Astrocyte (in vitro differentiated cells and primary cell): ENCODE results near the gene MGAM2. TPM values are rescaled to one million over a fixed set of nuclear protein-coding genes. Genes with fewer than 3 reads are reported as not detected.

Source experiments
- DNase-seq: peaks from one replicate; pipeline ENCODE4 v3.0.0-alpha.2; 2010; ENCODE audit warnings: low read depth
- FAIRE-seq: peaks from 2 replicates; lab custom pipeline; 2011; peaks lifted over from hg19 to GRCh38; lab: Jason Lieb, UNC
- H2AFZ ChIP-seq: 2 replicates; pipeline ENCODE4 v1.6.0; 2012; ENCODE audit warnings: low read depth, low read length, inconsistent platforms
- H3K27ac ChIP-seq: 2 replicates; pipeline ENCODE4 v1.5.1; 2011; ENCODE audit warnings: low read depth, low read length, inconsistent platforms
- H3K27me3 ChIP-seq: 2 replicates; pipeline ENCODE4 v1.6.0; 2011; ENCODE audit warnings: low read length, inconsistent platforms; ENCODE audit not compliant: insufficient read depth
- H3K36me3 ChIP-seq: 2 replicates; pipeline ENCODE4 v1.5.1; 2011; ENCODE audit warnings: low read length, inconsistent platforms; ENCODE audit not compliant: insufficient read depth
- H3K4me1 ChIP-seq: 2 replicates; pipeline ENCODE4 v1.5.1; 2011; ENCODE audit warnings: low read length, inconsistent platforms; ENCODE audit not compliant: insufficient read depth
- H3K4me2 ChIP-seq: 2 replicates; pipeline ENCODE4 v1.6.0; 2012; ENCODE audit warnings: low read length, inconsistent platforms
- H3K4me3 ChIP-seq: 2 replicates; pipeline ENCODE4 v1.5.1; 2011; ENCODE audit warnings: low read depth, mild to moderate bottlenecking, low read length, inconsistent platforms; ENCODE audit not compliant: insufficient read depth
- H3K79me2 ChIP-seq: 2 replicates; pipeline ENCODE4 v1.6.0; 2012; ENCODE audit warnings: mild to moderate bottlenecking, low read length, inconsistent platforms; ENCODE audit not compliant: insufficient read depth
- H3K9ac ChIP-seq: 2 replicates; pipeline ENCODE4 v1.6.0; 2012; ENCODE audit warnings: mild to moderate bottlenecking, low read length, inconsistent platforms
- H3K9me3 ChIP-seq: 2 replicates; pipeline ENCODE4 v1.5.1; 2012; ENCODE audit warnings: low read depth, mild to moderate bottlenecking, low read length, inconsistent platforms; ENCODE audit not compliant: insufficient read depth
- H4K20me1 ChIP-seq: 2 replicates; pipeline ENCODE4 v1.6.0; 2012; ENCODE audit warnings: low read length, inconsistent platforms; ENCODE audit not compliant: insufficient read depth
- H3K27ac Mint-ChIP-seq: one replicate; pipeline ENCODE4 v1.8.0; 2021; ENCODE audit warnings: mild to moderate bottlenecking, mixed read lengths; ENCODE audit not compliant: unreplicated experiment
- H3K27me3 Mint-ChIP-seq: one replicate; pipeline ENCODE4 v1.8.0; 2021; ENCODE audit warnings: low read depth, mixed read lengths; ENCODE audit not compliant: unreplicated experiment
- H3K36me3 Mint-ChIP-seq: one replicate; pipeline ENCODE4 v1.8.0; 2021; ENCODE audit warnings: low read depth, mixed read lengths; ENCODE audit not compliant: unreplicated experiment
- H3K4me1 Mint-ChIP-seq: one replicate; pipeline ENCODE4 v1.8.0; 2021; ENCODE audit warnings: low read depth, mixed read lengths; ENCODE audit not compliant: unreplicated experiment
- H3K4me3 Mint-ChIP-seq: one replicate; pipeline ENCODE4 v1.8.0; 2021; ENCODE audit warnings: mild to moderate bottlenecking, moderate library complexity, mixed read lengths; ENCODE audit not compliant: unreplicated experiment
- H3K9me3 Mint-ChIP-seq: one replicate; pipeline ENCODE4 v1.8.0; 2021; ENCODE audit warnings: mild to moderate bottlenecking, mixed read lengths; ENCODE audit not compliant: unreplicated experiment
- CTCF ChIP-seq: IDR thresholded peaks from 2 replicates; pipeline ENCODE4 v1.5.1; 2011; ENCODE audit warnings: low read depth, mild to moderate bottlenecking, inconsistent platforms, low read length, moderate library complexity; ENCODE audit not compliant: insufficient read depth
- EZH2 ChIP-seq: IDR thresholded peaks from 2 replicates; pipeline ENCODE4 v1.6.1; 2012; ENCODE audit warnings: mild to moderate bottlenecking, low read length, inconsistent platforms; ENCODE audit not compliant: insufficient read depth
- total RNA-seq: library from RNA; stranded (reverse); gene quantifications from 2 replicates; pipeline ENCODE4 v1.2.1, GENCODE V29; 2021

MGAM2 gene
- total RNA-seq, 1 donor from 2014 or later: 0.05 TPM

DNA sequence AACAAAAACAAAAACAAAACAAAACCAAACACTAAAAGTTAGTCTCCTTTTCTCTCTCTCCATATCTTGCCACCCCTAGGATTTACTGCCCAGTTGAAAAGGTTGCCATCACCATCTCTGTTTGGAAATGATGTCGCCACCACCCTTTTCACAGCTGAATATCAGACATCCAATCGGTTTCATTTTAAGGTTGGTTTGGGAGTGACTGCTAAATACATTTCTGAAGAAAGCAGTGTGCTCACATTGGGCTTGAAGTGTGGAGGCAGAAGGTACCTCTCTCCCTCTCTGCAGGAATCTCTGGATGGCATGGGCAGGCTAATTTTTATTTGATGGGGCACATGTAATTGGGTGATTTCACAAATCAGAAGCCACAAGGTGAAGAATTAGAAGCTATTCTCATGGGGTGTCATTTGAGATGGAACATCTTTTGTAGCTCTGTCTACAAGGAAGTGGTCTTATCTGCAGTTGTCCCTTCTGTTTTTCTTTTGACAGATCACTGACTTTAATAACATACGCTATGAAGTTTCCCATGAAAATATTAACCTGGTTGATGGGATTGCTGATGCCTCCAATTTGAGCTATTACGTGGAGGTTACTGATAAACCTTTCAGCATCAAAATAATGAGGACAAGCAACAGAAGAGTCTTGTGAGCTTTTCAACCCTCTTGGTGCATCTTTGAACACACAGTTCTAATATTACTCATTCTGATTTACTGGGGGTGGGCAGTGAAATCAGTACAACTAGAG, 20.1 kb downstream of the MGAM2 start:
- TF ChIP-seq CTCF (no peak), EZH2 (no peak)
- no peaks in the 10 kb centered on the region for H3K27me3 ChIP-seq
- H3K4me3 ChIP-seq: no peak overlapping the region
- no peaks in the 10 kb centered on the region for H3K36me3 Mint-ChIP-seq
- no peak for FAIRE-seq
- H3K9ac ChIP-seq: no peak overlapping the region
- no peak overlapping the region for H3K27ac ChIP-seq
- H3K9me3 ChIP-seq: no peaks in the 10 kb centered on the region
- no peak overlapping the region for H3K4me3 Mint-ChIP-seq
- H3K4me1 ChIP-seq: no peaks in the 10 kb centered on the region
- no peak overlapping the region for H3K4me2 ChIP-seq
- H2AFZ ChIP-seq: no peak overlapping the region
- no peaks in the 10 kb centered on the region for H4K20me1 ChIP-seq
- no peaks in the 10 kb centered on the region for H3K27me3 Mint-ChIP-seq
- H3K4me1 Mint-ChIP-seq: no peaks in the 10 kb centered on the region
- no peaks in the 10 kb centered on the region for H3K9me3 Mint-ChIP-seq
- H3K79me2 ChIP-seq: no peaks in the 10 kb centered on the region
- H3K36me3 ChIP-seq: no peaks in the 10 kb centered on the region
- DNase-seq: no peak
- no peak overlapping the region for H3K27ac Mint-ChIP-seq

GRCh38 chr7:142133731-142134148, 22.2 kb downstream of the MGAM2 start:
- no peaks in the 10 kb centered on the region for H3K36me3 Mint-ChIP-seq
- H3K9me3 Mint-ChIP-seq: no peaks in the 10 kb centered on the region
- Histone ChIP-seq H2AFZ (no peak overlapping the region), H3K4me2 (no peak overlapping the region), H3K9ac (no peak overlapping the region), H3K4me1 (no peaks in the 10 kb centered on the region), H3K36me3 (no peaks in the 10 kb centered on the region), H3K9me3 (no peaks in the 10 kb centered on the region), H3K79me2 (no peaks in the 10 kb centered on the region), H3K4me3 (no peak overlapping the region), H3K27me3 (no peaks in the 10 kb centered on the region), H3K27ac (no peak overlapping the region), H4K20me1 (no peaks in the 10 kb centered on the region)
- no peak overlapping the region for H3K27ac Mint-ChIP-seq
- DNase-seq: no peak
- no peak for FAIRE-seq
- H3K4me1 Mint-ChIP-seq: no peaks in the 10 kb centered on the region
- no peak overlapping the region for H3K4me3 Mint-ChIP-seq
- no peaks in the 10 kb centered on the region for H3K27me3 Mint-ChIP-seq
- no peak for TF ChIP-seq EZH2
- no peak for TF ChIP-seq CTCF

DNA sequence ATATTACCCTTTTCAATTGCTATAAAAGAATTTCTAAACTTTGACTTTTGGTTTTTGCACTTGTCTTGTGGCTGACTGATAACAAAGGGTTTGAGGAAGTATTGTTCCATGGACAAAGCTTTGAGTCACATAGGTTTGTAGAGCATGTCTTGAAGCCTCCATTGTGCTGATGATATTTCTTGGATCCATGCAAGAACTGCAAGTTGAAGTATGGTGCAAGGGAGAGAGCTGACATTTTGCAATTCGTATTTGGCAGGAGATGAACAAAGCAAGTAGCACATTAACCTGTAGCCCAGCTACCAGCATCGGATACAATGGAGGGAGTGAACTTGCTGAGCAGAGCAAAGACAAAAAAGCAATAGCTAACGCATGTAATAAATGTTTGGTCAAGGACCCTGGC, 23.4 kb downstream of the MGAM2 start:
- H3K27ac ChIP-seq: no peak overlapping the region
- no peaks in the 10 kb centered on the region for H3K9me3 ChIP-seq
- no peak for DNase-seq
- H3K27ac Mint-ChIP-seq: no peak overlapping the region
- H3K79me2 ChIP-seq: no peaks in the 10 kb centered on the region
- FAIRE-seq: no peak
- H3K27me3 ChIP-seq: no peaks in the 10 kb centered on the region
- no peaks in the 10 kb centered on the region for H3K27me3 Mint-ChIP-seq
- TF ChIP-seq CTCF (no peak), EZH2 (no peak)
- no peak overlapping the region for H2AFZ ChIP-seq
- H3K4me2 ChIP-seq: no peak overlapping the region
- H3K4me1 ChIP-seq: no peaks in the 10 kb centered on the region
- H4K20me1 ChIP-seq: no peaks in the 10 kb centered on the region
- H3K4me3 ChIP-seq: no peak overlapping the region
- no peaks in the 10 kb centered on the region for H3K36me3 Mint-ChIP-seq
- no peaks in the 10 kb centered on the region for H3K36me3 ChIP-seq
- H3K4me1 Mint-ChIP-seq: no peaks in the 10 kb centered on the region
- no peak overlapping the region for H3K9ac ChIP-seq
- no peaks in the 10 kb centered on the region for H3K9me3 Mint-ChIP-seq
- no peak overlapping the region for H3K4me3 Mint-ChIP-seq
